ENCODE measurements around the gene CAMK1D.

DNA sequence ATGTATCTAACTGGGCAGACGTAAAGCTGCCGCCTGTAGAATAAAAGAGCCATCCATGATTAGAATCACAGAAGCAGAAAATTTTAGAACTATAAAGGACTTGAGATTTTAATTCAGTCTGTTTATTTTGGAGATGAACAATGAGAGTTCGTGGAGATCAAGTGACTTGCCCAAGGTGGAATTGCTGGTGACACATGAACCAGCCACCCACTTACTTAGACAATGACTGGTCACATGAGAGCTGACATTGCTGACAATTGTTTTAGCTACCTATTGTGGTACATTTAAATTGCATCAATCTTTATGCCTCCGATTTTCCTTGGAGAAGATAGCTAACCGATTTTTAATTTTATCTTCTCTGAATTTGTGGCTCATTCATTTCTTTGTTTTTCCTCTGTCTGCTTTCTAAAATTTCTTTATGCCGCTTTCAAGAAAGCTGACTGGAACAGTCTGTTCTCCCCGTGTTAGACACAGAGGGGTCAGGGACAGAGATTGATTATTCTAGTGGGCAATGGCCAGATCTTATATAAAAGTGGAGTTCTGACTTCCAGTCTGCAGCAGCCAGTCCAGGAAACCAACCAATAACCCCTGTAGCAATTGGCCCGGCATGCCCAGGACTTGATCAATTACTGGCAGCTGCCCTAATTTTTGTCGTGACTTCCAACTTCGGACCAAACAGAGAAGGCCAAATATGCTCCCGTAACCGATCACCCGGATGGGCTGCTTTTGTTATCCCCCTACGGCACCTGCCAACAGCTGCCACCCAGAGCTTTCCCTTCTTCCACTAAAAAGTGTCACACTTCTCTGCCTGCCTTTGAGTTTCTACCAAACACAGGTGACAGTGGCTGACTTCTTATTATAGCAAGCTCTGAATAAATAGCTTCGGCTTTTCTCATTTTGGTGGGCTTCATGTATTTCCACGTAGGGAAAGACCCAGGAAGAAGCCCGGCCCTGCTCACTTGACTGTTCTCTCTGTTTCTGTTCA lies 241.6 kb downstream of the CAMK1D start:
- TF ChIP-seq, protein P1, sequence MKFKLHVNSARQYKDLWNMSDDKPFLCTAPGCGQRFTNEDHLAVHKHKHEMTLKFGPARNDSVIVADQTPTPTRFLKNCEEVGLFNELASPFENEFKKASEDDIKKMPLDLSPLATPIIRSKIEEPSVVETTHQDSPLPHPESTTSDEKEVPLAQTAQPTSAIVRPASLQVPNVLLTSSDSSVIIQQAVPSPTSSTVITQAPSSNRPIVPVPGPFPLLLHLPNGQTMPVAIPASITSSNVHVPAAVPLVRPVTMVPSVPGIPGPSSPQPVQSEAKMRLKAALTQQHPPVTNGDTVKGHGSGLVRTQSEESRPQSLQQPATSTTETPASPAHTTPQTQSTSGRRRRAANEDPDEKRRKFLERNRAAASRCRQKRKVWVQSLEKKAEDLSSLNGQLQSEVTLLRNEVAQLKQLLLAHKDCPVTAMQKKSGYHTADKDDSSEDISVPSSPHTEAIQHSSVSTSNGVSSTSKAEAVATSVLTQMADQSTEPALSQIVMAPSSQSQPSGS (IDR thresholded peaks at IDR 0.05; ENCODE audit: low read length) = no peak
- TF ChIP-seq, protein P2, sequence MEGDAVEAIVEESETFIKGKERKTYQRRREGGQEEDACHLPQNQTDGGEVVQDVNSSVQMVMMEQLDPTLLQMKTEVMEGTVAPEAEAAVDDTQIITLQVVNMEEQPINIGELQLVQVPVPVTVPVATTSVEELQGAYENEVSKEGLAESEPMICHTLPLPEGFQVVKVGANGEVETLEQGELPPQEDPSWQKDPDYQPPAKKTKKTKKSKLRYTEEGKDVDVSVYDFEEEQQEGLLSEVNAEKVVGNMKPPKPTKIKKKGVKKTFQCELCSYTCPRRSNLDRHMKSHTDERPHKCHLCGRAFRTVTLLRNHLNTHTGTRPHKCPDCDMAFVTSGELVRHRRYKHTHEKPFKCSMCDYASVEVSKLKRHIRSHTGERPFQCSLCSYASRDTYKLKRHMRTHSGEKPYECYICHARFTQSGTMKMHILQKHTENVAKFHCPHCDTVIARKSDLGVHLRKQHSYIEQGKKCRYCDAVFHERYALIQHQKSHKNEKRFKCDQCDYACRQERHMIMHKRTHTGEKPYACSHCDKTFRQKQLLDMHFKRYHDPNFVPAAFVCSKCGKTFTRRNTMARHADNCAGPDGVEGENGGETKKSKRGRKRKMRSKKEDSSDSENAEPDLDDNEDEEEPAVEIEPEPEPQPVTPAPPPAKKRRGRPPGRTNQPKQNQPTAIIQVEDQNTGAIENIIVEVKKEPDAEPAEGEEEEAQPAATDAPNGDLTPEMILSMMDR (IDR thresholded peaks at IDR 0.05 in 2 of 3, conservative IDR thresholded peaks at IDR 0.05 in 1 of 3; ENCODE audit: control insufficient read depth in 2 of 3, extremely low read depth in 1 of 3, insufficient read depth in 1 of 3, low read depth in 3 of 3, low read length in 3 of 3) = no peak
- TF ChIP-seq SUPT20H (IDR thresholded peaks at IDR 0.05; ENCODE audit: borderline replicate concordance, control insufficient read depth, low read depth, low read length) = no peak
- TF ChIP-seq MTA2 (IDR thresholded peaks at IDR 0.05; ENCODE audit: low read depth) = no peak
- TF ChIP-seq HCFC1 (IDR thresholded peaks at IDR 0.05; ENCODE audit: low read length) = no peak
- no peak for TF ChIP-seq CBFB (IDR thresholded peaks at IDR 0.05; ENCODE audit: low read depth)
- TF ChIP-seq, protein P3, sequence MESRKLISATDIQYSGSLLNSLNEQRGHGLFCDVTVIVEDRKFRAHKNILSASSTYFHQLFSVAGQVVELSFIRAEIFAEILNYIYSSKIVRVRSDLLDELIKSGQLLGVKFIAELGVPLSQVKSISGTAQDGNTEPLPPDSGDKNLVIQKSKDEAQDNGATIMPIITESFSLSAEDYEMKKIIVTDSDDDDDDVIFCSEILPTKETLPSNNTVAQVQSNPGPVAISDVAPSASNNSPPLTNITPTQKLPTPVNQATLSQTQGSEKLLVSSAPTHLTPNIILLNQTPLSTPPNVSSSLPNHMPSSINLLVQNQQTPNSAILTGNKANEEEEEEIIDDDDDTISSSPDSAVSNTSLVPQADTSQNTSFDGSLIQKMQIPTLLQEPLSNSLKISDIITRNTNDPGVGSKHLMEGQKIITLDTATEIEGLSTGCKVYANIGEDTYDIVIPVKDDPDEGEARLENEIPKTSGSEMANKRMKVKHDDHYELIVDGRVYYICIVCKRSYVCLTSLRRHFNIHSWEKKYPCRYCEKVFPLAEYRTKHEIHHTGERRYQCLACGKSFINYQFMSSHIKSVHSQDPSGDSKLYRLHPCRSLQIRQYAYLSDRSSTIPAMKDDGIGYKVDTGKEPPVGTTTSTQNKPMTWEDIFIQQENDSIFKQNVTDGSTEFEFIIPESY (IDR thresholded peaks at IDR 0.05) = no peak
- no peak for TF ChIP-seq NFYB (IDR thresholded peaks at IDR 0.05; ENCODE audit: insufficient read depth, low read depth, low read length)
- no peak for TF ChIP-seq EZH2 (IDR thresholded peaks at IDR 0.05; ENCODE audit: borderline replicate concordance, control insufficient read depth, low read depth, low read length)
- TF ChIP-seq, protein P4, sequence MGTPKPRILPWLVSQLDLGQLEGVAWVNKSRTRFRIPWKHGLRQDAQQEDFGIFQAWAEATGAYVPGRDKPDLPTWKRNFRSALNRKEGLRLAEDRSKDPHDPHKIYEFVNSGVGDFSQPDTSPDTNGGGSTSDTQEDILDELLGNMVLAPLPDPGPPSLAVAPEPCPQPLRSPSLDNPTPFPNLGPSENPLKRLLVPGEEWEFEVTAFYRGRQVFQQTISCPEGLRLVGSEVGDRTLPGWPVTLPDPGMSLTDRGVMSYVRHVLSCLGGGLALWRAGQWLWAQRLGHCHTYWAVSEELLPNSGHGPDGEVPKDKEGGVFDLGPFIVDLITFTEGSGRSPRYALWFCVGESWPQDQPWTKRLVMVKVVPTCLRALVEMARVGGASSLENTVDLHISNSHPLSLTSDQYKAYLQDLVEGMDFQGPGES (IDR thresholded peaks at IDR 0.05) = no peak
- TF ChIP-seq RAD51 (IDR thresholded peaks at IDR 0.05) = no peak
- no peak for TF ChIP-seq SUZ12 (IDR thresholded peaks at IDR 0.05; ENCODE audit: unreplicated experiment)

Data from GM12878 (cell line).